Suppressor macrophage (primary cell): ENCODE results near the gene TRIM33.

ENCODE experiments used
- DNase-seq, 4 experiments: peaks; one replicate each; pipeline ENCODE4 v3.0.0-alpha.2; 2020 to 2022

Gene TRIM33

GRCh38 chr1:114349891-114350605 lies 161.0 kb downstream of the TRIM33 start:
- no peak for DNase-seq

GRCh38 chr1:114347431-114348209 lies 163.4 kb downstream of the TRIM33 start:
- DNase-seq: no peak

GRCh38 chr1:114346480-114347029 lies 164.4 kb downstream of the TRIM33 start:
- DNase-seq: peak; percentile 97 to 99 (median 98)

- DNase-seq: no peak
Measured at GRCh38 chr1:114345930-114346479, 165.0 kb downstream of the TRIM33 start.

GRCh38 chr1:114344656-114345055 lies 166.3 kb downstream of the TRIM33 start:
- no peak for DNase-seq
